GM12801 (cell line): ENCODE measurements around the gene BLOC1S5.

Experiments
- CTCF ChIP-seq: IDR thresholded peaks from one replicate; pipeline ENCODE4 v1.5.1; 2011; ENCODE audit warnings: control low read depth; ENCODE audit not compliant: insufficient read length; ENCODE audit errors: extremely low read depth

Gene BLOC1S5

GRCh38 chr6:7986219-7986618, 78.0 kb downstream of the BLOC1S5 start:
- no peak for TF ChIP-seq CTCF

GRCh38 chr6:7979831-7980230, 84.4 kb downstream of the BLOC1S5 start:
- TF ChIP-seq CTCF = no peak

GRCh38 chr6:7978736-7979135, 85.5 kb downstream of the BLOC1S5 start:
- TF ChIP-seq CTCF = no peak

GRCh38 chr6:7976485-7977056, 87.6 kb downstream of the BLOC1S5 start:
- no peak for TF ChIP-seq CTCF

GRCh38 chr6:7975764-7976146, 88.4 kb downstream of the BLOC1S5 start:
- no peak for TF ChIP-seq CTCF

- TF ChIP-seq CTCF = no peak
These were observed 89.0 kb downstream of the BLOC1S5 start for GRCh38 chr6:7974938-7975763.

GRCh38 chr6:7974565-7974937, 89.6 kb downstream of the BLOC1S5 start:
- no peak for TF ChIP-seq CTCF
